HG03039 (cell line): ENCODE measurements around the gene ACBD5.

Source experiments
- ATAC-seq: cut with Tn5 transposase; IDR thresholded peaks from one replicate; pipeline ENCODE4 v1.9.1; 2021; ENCODE audit warnings: mild to moderate bottlenecking, moderate library complexity; ENCODE audit not compliant: unreplicated experiment

The ACBD5 gene

GRCh38 chr10:27153329-27153728 lies 87.3 kb downstream of the ACBD5 start:
- ATAC-seq, result no peak

- ATAC-seq, result no peak
Measured at GRCh38 chr10:27152687-27153086, 87.9 kb downstream of the ACBD5 start.

- no peak for ATAC-seq
Measured at GRCh38 chr10:27150261-27150660, 90.3 kb downstream of the ACBD5 start.

- no peak for ATAC-seq
Measured at GRCh38 chr10:27147701-27148100, 92.9 kb downstream of the ACBD5 start.

- no peak for ATAC-seq
Measured at GRCh38 chr10:27145937-27146336, 94.7 kb downstream of the ACBD5 start.
